ENCODE results near the gene PDZD2. TPM values are rescaled to one million over a fixed set of nuclear protein-coding genes. Genes with fewer than 3 reads are reported as not detected.

The PDZD2 gene
- total RNA-seq, 4 donors from 2014 or later, result 107 to 195 (median 123) TPM

- TF ChIP-seq POLR2A (IDR thresholded peaks at IDR 0.05), result no peak
- no peak for TF ChIP-seq POLR2AphosphoS5 (IDR thresholded peaks at IDR 0.05)
- no peak for TF ChIP-seq EP300 (IDR thresholded peaks at IDR 0.05)
- TF ChIP-seq, protein P1, sequence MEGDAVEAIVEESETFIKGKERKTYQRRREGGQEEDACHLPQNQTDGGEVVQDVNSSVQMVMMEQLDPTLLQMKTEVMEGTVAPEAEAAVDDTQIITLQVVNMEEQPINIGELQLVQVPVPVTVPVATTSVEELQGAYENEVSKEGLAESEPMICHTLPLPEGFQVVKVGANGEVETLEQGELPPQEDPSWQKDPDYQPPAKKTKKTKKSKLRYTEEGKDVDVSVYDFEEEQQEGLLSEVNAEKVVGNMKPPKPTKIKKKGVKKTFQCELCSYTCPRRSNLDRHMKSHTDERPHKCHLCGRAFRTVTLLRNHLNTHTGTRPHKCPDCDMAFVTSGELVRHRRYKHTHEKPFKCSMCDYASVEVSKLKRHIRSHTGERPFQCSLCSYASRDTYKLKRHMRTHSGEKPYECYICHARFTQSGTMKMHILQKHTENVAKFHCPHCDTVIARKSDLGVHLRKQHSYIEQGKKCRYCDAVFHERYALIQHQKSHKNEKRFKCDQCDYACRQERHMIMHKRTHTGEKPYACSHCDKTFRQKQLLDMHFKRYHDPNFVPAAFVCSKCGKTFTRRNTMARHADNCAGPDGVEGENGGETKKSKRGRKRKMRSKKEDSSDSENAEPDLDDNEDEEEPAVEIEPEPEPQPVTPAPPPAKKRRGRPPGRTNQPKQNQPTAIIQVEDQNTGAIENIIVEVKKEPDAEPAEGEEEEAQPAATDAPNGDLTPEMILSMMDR (IDR thresholded peaks at IDR 0.05), result no peak
- WGBS, result 53% methylated on average over 3 of the region's 3 CpGs
Observed at GRCh38 chr5:32002755-32003154, 363.8 kb downstream of the PDZD2 start.

DNA sequence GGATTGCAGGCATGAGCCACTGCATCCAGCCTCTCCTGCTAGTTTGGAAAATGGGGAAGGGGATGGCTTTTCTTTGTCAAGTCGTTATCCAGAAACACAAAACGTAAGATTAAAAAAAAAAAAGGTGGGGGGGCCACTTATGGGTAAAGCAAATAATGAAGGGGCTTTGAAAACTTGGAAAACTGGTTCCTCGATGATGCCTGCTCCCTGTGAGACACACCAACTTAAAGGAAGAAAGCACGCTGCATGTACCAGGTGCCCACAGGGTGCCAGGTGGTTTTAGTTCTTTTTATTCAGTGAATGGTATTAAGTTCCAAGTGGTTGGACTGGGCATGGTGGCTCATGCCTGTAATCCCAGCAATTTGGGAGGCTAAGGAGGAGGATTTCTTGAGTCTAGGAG, 365.1 kb downstream of the PDZD2 start:
- TF ChIP-seq EP300 (IDR thresholded peaks at IDR 0.05) (no peak), POLR2AphosphoS5 (IDR thresholded peaks at IDR 0.05) (no peak), POLR2A (IDR thresholded peaks at IDR 0.05) (no peak)
- TF ChIP-seq, protein P1 (IDR thresholded peaks at IDR 0.05), result no peak
- Histone ChIP-seq H3K27me3 (no peaks in the 10 kb centered on the region), H3K4me1 (no peaks in the 10 kb centered on the region), H3K4me3 (no peak overlapping the region), H3K27ac (no peak overlapping the region), H3K36me3 (peaks cover 8% of the 10 kb centered on the region), H3K9me3 (no peaks in the 10 kb centered on the region)
- no peak for DNase-seq (ENCODE audit: low spot score in 2 of 2)
- WGBS, result 81% methylated on average over 4 of the region's 4 CpGs

More at GRCh38 chr5:32002755-32003154, 363.8 kb downstream of the PDZD2 start:
- Histone ChIP-seq H3K27ac (no peak overlapping the region), H3K4me3 (no peak overlapping the region), H3K9me3 (no peaks in the 10 kb centered on the region), H3K36me3 (peaks cover 8% of the 10 kb centered on the region), H3K27me3 (no peaks in the 10 kb centered on the region), H3K4me1 (no peaks in the 10 kb centered on the region)
- no peak for DNase-seq (ENCODE audit: low spot score in 2 of 2)

GRCh38 chr5:32004404-32004803, 365.5 kb downstream of the PDZD2 start:
- no peaks in the 10 kb centered on the region for H3K4me1 ChIP-seq
- TF ChIP-seq POLR2AphosphoS5 (IDR thresholded peaks at IDR 0.05) (no peak), POLR2A (IDR thresholded peaks at IDR 0.05) (no peak), EP300 (IDR thresholded peaks at IDR 0.05) (no peak)
- TF ChIP-seq, protein P1 (IDR thresholded peaks at IDR 0.05), result no peak
- H3K27me3 ChIP-seq, result no peaks in the 10 kb centered on the region
- DNase-seq (ENCODE audit: low spot score in 2 of 2), result no peak
- H3K9me3 ChIP-seq, result no peaks in the 10 kb centered on the region
- H3K4me3 ChIP-seq, result no peak overlapping the region
- no peak overlapping the region for H3K27ac ChIP-seq
- peaks cover 8% of the 10 kb centered on the region for H3K36me3 ChIP-seq
- 90% methylated on average over 3 of the region's 3 CpGs for WGBS

GRCh38 chr5:32008746-32009145, 369.8 kb downstream of the PDZD2 start:
- H3K27ac ChIP-seq, result no peak overlapping the region
- 87% methylated on average over 9 of the region's 9 CpGs for WGBS
- no peaks in the 10 kb centered on the region for H3K9me3 ChIP-seq
- no peaks in the 10 kb centered on the region for H3K27me3 ChIP-seq
- no peaks in the 10 kb centered on the region for H3K4me1 ChIP-seq
- peaks cover 5% of the 10 kb centered on the region for H3K36me3 ChIP-seq
- no peak overlapping the region for H3K4me3 ChIP-seq
- no peak for DNase-seq (ENCODE audit: low spot score in 2 of 2)
- TF ChIP-seq, protein P1 (IDR thresholded peaks at IDR 0.05), result no peak
- TF ChIP-seq EP300 (IDR thresholded peaks at IDR 0.05) (no peak), POLR2AphosphoS5 (IDR thresholded peaks at IDR 0.05) (no peak), POLR2A (IDR thresholded peaks at IDR 0.05) (no peak)

- no peak overlapping the region for H3K4me3 ChIP-seq
- WGBS, result 67% methylated on average over 7 of the region's 7 CpGs
- TF ChIP-seq EP300 (IDR thresholded peaks at IDR 0.05) (no peak), POLR2AphosphoS5 (IDR thresholded peaks at IDR 0.05) (no peak), POLR2A (IDR thresholded peaks at IDR 0.05) (no peak)
- TF ChIP-seq, protein P1 (IDR thresholded peaks at IDR 0.05), result no peak
- peaks cover 19% of the 10 kb centered on the region for H3K4me1 ChIP-seq
- H3K36me3 ChIP-seq, result peaks cover 5% of the 10 kb centered on the region
- no peak overlapping the region for H3K27ac ChIP-seq
- H3K27me3 ChIP-seq, result no peaks in the 10 kb centered on the region
- DNase-seq (ENCODE audit: low spot score in 2 of 2), result no peak
- no peaks in the 10 kb centered on the region for H3K9me3 ChIP-seq
Observed at GRCh38 chr5:32013658-32014057, 374.7 kb downstream of the PDZD2 start.

All from suprapubic skin (tissue), 4 donors.